Measurements from ENCODE around the gene SLC25A12. TPM values are rescaled to one million over a fixed set of nuclear protein-coding genes. Genes with fewer than 3 reads are reported as not detected.

The SLC25A12 gene
- total RNA-seq, 1 donor from 2014 or later, result 12.1 TPM

DNA sequence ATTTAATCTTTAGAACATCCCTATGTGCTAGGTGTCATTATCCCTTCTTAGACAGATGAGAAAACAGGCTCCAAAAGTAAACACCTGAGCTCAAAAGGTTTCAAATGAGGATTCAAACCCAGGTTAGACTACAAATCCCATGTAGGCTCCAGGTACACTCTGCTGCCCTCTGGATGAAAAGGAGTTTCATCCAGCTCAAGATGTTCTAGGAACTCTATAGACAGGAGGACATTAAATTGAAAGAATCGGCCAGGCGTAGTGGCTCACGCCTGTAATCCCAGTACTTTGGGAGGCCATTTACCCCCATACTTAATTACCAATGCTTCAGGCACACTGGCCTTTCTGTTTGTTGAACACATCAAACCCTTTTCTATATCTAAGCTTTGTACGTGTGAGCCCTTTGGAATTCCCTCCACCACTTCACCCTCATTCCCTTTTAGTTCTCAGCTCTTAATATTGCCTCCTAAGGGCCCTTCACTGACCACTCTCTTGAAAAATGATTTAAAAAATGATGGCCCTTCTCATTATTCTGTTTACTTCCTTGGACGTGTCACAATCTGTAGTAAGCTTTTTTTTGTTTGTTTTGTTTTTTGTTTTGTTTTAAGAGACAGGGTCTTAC is 10.7 kb downstream of the SLC25A12 start:
- DNase-seq, result no peak

DNA sequence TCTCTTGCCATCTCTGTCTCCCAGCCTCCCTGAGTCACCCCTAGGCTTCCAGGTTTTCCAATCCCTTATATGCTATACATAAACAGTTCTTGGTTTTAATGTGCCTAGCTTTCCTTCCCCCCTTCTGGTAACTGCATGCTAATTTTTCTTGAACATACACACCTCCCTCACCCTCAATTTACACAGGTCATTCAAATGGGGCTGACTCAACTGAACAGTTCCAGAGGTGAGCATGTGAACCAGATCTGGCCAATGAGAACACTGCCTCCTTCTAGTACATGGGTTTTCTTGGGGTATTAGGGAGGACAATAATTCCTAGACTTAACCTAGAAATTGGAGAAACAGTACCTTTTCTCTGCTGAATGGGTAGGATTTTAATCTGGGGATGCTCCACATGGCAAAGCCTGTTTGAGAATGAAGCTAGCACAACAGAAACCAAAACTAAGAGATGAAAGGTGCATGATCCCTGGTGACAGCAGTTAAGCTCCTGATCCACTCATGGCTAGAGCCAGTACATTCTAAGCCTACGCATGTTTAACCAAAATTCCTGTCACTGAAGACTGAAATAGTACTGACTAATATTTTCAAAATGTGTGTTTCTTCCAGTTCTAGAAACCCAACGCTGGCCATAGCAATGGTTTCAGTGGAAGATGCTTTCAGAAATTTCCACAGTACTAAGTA is 11.8 kb downstream of the SLC25A12 start:
- no peak for DNase-seq

DNA sequence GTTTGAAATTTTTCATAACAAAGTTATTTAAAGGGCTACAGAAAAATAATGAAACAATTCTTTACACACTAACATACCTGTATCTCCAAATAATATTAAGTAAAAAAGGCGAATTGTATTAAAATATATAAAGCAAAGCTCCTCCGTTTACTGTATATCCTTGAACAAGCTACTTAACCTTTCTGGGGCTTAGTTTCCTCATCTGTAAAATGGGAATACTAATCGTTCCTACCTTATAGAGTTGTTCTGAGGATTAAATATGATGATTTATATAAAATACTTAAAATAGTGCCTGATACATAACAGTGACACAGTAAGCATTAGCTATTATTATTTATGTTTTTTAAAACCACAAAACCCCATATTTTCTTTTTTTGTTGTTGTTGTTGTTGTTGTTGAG is 13.3 kb downstream of the SLC25A12 start:
- DNase-seq, result no peak

- no peak for DNase-seq
Observed at GRCh38 chr2:171879865-171880264, 14.2 kb downstream of the SLC25A12 start.

- DNase-seq, result no peak
Observed at GRCh38 chr2:171878481-171878993, 15.5 kb downstream of the SLC25A12 start.

DNA sequence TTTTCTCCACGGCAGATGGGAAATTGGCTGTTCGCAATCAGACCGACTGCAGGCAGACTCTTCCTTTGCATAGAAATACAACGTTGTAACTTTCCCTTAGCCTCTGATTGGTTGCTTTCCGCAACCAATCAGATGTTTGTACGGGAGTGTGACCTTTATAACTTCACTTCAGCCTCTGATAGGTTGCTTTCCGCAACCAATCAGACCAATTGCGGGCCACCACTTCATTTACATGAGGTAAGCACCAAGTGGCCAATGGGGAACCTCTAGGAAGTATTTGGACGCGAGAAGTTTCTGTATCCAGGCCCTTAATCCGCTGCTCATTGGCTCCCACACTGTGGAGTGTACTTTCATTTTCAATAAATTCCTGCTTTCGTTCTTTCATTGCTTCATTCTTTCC is 19.1 kb downstream of the SLC25A12 start:
- DNase-seq, result no peak

- no peak for DNase-seq
Observed at GRCh38 chr2:171874517-171874916, 19.5 kb downstream of the SLC25A12 start.

DNA sequence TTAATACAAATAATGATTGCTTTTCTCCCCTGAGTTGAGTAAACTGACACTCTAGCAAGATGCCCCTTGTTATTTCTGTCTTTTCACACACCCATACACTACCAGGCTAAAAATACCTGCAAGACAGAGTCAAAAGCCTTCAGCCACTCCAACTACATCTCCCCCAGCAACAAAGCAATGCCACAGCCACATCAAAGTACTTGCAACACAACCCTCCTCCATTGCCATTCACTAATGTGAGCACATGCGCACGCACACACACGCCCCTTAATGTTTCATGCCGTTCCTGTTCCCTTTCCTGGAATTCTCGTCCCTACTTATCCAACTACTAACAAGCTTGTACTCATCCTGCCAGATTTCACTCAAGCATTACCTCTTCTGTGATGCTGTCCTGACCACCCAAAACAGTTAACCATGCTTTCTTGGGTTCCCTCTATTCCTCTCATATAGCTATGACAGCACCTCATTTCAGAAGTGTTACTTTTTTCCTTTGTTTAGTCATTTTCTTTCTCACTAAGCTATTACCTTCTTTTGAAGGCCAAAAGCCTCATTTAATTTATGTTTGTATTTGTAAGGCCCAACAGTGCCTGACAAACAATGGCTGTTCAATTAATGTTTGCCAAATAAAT is 29.6 kb downstream of the SLC25A12 start:
- no peak for DNase-seq

GRCh38 chr2:171862501-171862900 is 31.5 kb downstream of the SLC25A12 start:
- no peak for DNase-seq

DNA sequence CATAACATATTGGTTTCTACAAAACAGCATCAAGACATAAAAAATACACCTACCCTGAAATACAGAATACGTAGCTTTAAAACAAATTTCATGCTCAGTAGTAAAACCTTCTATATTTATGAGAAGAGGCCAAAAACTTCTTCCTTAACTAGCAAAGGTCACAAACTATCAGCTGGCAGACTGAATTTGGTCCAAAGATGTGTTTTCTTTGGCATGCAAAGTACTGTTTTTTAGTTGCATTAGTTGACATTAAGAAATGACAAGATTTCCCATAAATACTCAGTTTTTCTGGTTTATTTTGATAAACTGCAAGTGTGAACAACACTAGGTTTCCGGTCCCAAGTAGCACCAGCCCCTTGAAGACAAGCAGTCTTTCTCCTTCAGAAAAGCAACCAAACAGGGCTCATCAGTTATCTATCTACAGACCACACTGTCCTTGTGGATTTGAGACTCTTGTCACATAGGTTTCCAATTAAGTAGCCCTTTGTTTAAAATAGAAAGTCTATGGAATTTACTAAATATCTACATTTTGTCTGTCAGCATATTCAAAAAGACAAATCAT is 35.6 kb downstream of the SLC25A12 start:
- peak; percentile 46 for DNase-seq

- no peak for DNase-seq
Observed at GRCh38 chr2:171855401-171855800, 38.6 kb downstream of the SLC25A12 start.

- no peak for DNase-seq
Observed at GRCh38 chr2:171852366-171852888, 41.6 kb downstream of the SLC25A12 start.

DNA sequence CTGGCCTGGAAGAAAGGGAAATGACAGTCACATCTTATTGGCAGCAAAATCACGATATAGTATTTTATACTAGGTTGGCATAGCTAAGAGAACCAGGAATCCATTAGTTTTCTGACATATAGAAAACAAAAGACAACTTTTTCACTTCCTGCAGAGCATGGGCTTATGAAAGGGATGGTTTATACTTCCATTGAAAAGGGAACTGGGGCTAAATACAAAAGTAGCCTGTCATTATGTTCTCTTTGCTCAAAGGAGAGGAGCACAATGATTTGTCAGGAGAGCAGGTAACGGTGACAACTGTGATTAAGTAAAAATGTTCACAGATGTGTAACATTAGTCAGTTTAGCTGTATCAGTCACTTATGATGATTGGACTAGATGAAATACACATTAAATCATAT is 46.4 kb downstream of the SLC25A12 start:
- DNase-seq, result no peak

DNA sequence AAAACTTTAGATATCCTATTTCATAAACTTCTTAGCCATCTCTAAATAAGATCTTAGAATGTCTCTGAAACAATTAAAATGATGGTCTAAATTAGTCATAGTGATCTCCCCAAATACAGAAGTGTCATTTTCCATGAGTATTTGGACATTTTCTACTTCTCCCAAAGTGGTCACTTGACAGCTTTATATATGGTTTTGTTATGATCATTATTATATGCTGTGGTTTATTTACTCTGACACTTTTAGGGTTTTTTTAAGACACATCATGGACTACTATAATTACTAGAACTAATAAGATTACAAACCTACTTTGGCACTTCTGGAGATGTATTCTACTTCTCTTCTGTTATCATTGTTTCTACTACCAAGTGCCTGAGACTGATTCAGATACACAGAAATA is 47.1 kb downstream of the SLC25A12 start:
- no peak for DNase-seq

DNA sequence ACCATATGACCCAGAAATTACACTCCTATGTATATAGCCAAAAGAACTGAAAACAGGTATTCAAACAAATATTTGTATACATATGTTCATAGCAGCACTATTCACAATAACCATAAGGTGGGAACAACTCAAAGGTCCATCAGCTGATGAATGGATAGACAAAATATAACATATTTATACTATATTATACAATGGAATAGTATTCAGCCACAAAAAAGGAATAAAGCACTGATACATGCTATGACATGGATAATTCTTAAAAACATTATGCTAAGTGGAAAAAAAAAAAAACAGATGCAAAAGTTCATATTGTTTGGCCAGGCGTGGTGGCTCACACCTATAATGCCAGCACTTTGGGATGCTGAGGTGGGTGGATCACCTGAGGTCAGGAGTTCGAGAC is 52.0 kb downstream of the SLC25A12 start:
- DNase-seq, result no peak

- DNase-seq, result no peak
Observed at GRCh38 chr2:171837736-171838135, 56.3 kb downstream of the SLC25A12 start.

DNA sequence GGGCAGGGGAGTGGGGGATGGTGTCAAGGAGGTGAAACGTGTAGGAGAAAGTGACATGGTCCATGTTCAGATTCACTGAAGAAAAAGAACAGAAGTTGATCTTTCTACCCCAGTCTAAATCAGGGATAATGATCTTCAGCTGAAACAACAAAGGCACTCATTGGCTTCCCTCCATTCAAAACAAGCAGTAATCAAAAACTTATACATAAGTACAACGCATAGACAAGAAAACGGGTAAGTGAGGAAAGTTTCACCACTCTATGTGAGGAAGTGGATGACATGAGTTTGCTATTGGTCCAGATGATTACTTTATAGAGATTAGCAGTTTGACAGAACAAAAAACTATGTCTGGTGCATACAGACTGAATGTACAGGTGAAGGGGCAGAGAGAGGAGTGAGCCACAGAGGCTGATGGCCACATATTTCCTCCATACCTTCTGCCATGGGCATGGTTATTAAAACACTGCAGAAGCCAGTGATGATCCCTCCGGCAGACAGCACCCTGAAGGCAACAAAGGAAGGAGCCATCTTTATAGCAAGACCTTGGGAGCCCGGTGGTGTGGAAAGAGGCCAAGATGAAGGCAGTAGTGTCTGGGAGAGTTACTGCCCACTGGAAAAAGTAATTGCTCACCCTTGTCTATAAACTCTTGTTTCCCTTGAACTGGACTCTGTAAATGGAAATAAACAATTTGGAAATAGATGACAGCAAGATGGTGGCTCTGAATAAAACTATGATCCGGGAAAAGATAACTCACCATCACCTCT is 57.7 kb downstream of the SLC25A12 start:
- DNase-seq, result peak; percentile 28

DNA sequence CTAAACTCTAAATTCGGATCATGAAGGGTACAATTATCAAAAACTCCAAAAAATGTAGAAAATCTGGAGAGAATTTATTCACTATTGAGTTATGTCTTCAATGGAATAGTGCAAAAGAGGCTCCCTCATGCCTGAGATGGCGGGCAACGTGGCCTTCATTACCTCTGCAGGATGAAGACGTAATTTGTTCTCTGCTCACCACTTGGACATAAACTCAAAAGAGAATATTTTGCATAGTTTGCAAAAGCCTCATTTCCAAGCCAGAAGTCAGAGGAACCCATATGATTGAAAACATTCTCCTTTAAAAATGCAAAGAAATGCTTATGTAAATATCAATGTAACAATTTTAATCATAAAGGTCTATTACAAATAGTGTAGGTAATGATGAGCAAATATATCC is 58.7 kb downstream of the SLC25A12 start:
- no peak for DNase-seq

GRCh38 chr2:171834286-171834685 is 59.8 kb downstream of the SLC25A12 start:
- DNase-seq, result no peak

DNA sequence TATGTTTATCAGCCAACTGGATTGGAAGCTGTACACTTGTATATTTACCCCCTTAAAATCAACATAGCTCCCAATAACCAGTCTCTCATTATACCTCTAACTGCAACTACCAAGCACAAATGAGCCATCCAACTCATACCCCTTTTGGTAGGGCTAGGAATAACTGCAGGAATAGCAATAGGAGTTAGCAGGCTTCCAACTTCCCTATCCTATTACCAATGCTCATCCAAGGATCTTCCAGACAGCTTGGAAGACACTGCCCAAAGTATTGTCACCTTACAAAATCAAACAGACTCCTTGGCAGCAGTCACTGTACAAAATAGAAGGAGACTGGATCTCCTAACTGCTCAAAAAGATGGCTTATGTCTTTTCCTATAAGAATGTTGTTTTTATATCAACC is 61.6 kb downstream of the SLC25A12 start:
- DNase-seq, result no peak

DNA sequence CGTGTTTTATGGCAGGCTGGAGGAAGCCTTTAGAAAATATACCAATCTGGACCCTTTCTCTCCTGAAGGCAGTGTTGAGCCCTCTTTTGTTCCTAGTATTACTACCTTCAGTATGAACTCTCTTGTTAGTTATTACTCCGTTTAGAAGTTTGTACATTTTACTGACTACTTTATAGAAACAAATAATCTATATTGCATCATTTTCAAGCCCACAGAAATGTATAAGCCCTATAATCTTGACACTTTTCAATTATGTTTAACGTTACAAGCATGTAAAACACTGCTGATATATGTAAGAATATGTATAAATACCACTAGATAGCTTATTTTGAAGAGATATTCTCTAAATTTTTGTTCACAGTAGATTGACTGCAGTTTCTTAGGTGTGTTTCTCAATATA is 64.0 kb downstream of the SLC25A12 start:
- DNase-seq, result no peak

DNA sequence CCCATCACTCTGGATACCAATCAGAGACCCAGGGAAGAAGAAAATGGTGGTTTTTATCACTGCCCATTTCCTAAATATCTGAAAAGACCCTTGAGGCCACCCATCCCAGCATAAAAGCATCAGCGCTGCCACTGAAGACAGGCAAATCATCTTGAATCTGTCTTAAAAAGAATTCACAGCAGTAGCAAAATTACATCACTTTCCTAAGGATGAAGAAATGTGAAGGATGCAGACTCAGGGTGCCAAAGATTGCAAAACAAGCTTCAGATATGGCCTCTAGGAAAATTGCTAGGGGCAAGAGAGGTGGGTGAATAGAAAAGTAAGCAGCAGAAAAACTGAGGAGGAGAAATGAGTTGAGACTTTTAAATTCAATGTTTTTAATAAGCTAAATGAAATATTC is 70.0 kb downstream of the SLC25A12 start:
- no peak for DNase-seq
